SK-N-SH (cell line): ENCODE data around the gene SDR39U1.

Source experiments
- CTCF ChIP-seq: fragments of 200-600 bp; sonication (generic); IDR thresholded peaks from 2 replicates; pipeline ENCODE4 v1.6.1; 2017; ENCODE audit warnings: antibody characterized with exemption, mild to moderate bottlenecking, moderate library complexity
- EP300 ChIP-seq, 2 experiments: IDR thresholded peaks; 2 replicates each; pipeline versions ENCODE4 v1.4.0 to v1.6.1; 2012; ENCODE audit warnings: borderline replicate concordance in 1 of 2, low read depth in 1 of 2, low read length in 1 of 2
- FOXM1 ChIP-seq: IDR thresholded peaks from 2 replicates; pipeline ENCODE4 v1.4.0; 2012; ENCODE audit warnings: low read depth, mild to moderate bottlenecking
- JUND ChIP-seq: IDR thresholded peaks from 2 replicates; pipeline ENCODE4 v1.4.0; 2012
- MAX ChIP-seq: IDR thresholded peaks from 2 replicates; pipeline ENCODE4 v1.4.0; 2012; ENCODE audit warnings: low read depth
- RAD21 ChIP-seq: IDR thresholded peaks from 2 replicates; pipeline ENCODE4 v1.6.1; 2012; ENCODE audit warnings: mild to moderate bottlenecking, low read length
- RFX5 ChIP-seq: IDR thresholded peaks from 2 replicates; pipeline ENCODE4 v1.6.1; 2012; ENCODE audit warnings: mild to moderate bottlenecking, improper control_type of control experiment, low read length
- TAF1 ChIP-seq: IDR thresholded peaks from 2 replicates; pipeline ENCODE4 v1.6.1; 2012; ENCODE audit warnings: low read depth, mild to moderate bottlenecking, low read length, moderate library complexity, borderline replicate concordance
- TF ChIP-seq, protein P1 (sequence below): IDR thresholded peaks from 2 replicates; pipeline ENCODE4 v1.4.0; 2012; ENCODE audit warnings: low read depth, borderline replicate concordance

DNA sequence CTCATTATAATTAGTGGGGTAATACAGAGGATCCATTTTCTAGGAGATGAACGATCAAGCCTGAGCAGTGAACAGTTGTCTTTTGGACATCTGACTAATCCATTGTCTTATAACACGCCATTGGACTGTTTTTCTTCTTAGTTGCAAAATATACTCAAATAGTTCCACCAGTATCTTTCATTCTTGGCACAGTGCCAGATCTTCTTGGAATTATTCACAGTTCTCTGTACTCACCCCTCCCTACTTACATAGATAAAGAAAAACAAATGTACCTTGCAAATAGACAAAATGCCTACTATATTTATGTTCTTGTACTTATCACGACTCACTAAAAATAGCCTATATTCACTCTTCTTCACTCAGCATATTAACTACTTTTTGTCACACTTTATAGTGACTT, 16.9 kb downstream of the SDR39U1 start:
- TF ChIP-seq FOXM1: no peak
- TF ChIP-seq CTCF: no peak
- TF ChIP-seq EP300 (IDR thresholded peaks at IDR 0.05; ENCODE audit: borderline replicate concordance in 1 of 2, low read depth in 1 of 2, low read length in 1 of 2): no peak
- no peak for TF ChIP-seq RAD21
- TF ChIP-seq, protein P1, sequence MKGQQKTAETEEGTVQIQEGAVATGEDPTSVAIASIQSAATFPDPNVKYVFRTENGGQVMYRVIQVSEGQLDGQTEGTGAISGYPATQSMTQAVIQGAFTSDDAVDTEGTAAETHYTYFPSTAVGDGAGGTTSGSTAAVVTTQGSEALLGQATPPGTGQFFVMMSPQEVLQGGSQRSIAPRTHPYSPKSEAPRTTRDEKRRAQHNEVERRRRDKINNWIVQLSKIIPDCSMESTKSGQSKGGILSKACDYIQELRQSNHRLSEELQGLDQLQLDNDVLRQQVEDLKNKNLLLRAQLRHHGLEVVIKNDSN: no peak
- TF ChIP-seq MAX: no peak
- no peak for TF ChIP-seq RFX5
- no peak for TF ChIP-seq JUND
- TF ChIP-seq TAF1: no peak
